ENCODE measurements around the gene SPATA16.

Gene SPATA16

GRCh38 chr3:172839679-172840078, 301.4 kb downstream of the SPATA16 start:
- no peak for DNase-seq (ENCODE audit: low read depth, low spot score)
- POLR2A ChIA-PET: no interaction called here
- H3K4me3 ChIP-seq (ENCODE audit: low read depth, low read length): no peak overlapping the region
- no peak for TF ChIP-seq CTCF (IDR thresholded peaks at IDR 0.05; ENCODE audit: insufficient read depth, low read length, missing control alignments)
- CTCF ChIA-PET: no interaction called here
